Liver (tissue), 9 donors: Measurements from ENCODE around the gene ITGA8. TPM values are rescaled to one million over a fixed set of nuclear protein-coding genes. Genes with fewer than 3 reads are reported as not detected.

ENCODE experiments used
- DNase-seq: peaks from one replicate; pipeline ENCODE4 v3.0.0-alpha.2; 2017; ENCODE audit warnings: low spot score
- H3K27ac ChIP-seq, 2 donors: one replicate each; pipeline ENCODE4 v1.7.0; 2013; ENCODE audit warnings: inconsistent platforms in 2 of 2, low read length in 2 of 2, control low read depth in 1 of 2, low read depth in 1 of 2, mild to moderate bottlenecking in 1 of 2
- H3K27me3 ChIP-seq, 4 donors: one replicate each; pipeline versions ENCODE4 v1.6.1 to v1.7.0; 2013; ENCODE audit warnings: low read length in 3 of 4, inconsistent platforms in 1 of 4, mild to moderate bottlenecking in 1 of 4, moderate library complexity in 1 of 4; ENCODE audit not compliant: control insufficient read depth in 4 of 4, insufficient read depth in 4 of 4
- H3K36me3 ChIP-seq, 4 donors: one replicate each; pipeline versions ENCODE4 v1.6.1 to v1.7.0; 2013; ENCODE audit warnings: low read length in 3 of 4, mild to moderate bottlenecking in 3 of 4, low read depth in 1 of 4, moderate library complexity in 1 of 4; ENCODE audit not compliant: control insufficient read depth in 4 of 4, insufficient read depth in 3 of 4
- H3K4me1 ChIP-seq, 4 donors: one replicate each; pipeline versions ENCODE4 v1.6.1 to v1.7.0; 2013; ENCODE audit warnings: low read length in 3 of 4, mild to moderate bottlenecking in 3 of 4, moderate library complexity in 1 of 4; ENCODE audit not compliant: control insufficient read depth in 4 of 4, insufficient read depth in 4 of 4
- H3K4me3 ChIP-seq, 3 donors: one replicate each; pipeline versions ENCODE4 v1.6.1 to v1.7.0; 2013; ENCODE audit warnings: low read length in 3 of 3, control low read depth in 1 of 3, low read depth in 1 of 3, mild to moderate bottlenecking in 1 of 3
- H3K9ac ChIP-seq, 2 donors: one replicate each; pipeline ENCODE4 v1.7.0; 2013; ENCODE audit warnings: low read length in 2 of 2, mild to moderate bottlenecking in 2 of 2, moderate library complexity in 2 of 2, control low read depth in 1 of 2, low read depth in 1 of 2
- H3K9me3 ChIP-seq, 4 donors: one replicate each; pipeline versions ENCODE4 v1.6.1 to v1.7.0; 2013; ENCODE audit warnings: low read length in 3 of 4; ENCODE audit not compliant: control insufficient read depth in 4 of 4
- ATF3 ChIP-seq: IDR thresholded peaks from 2 replicates; pipeline ENCODE4 v1.6.1; 2016; ENCODE audit warnings: antibody characterized with exemption
- EGR1 ChIP-seq, 2 donors: IDR thresholded peaks; 2 replicates each; pipeline ENCODE4 v1.6.1; 2016 to 2018; ENCODE audit warnings: antibody characterized with exemption in 2 of 2, low read depth in 2 of 2
- FOXA2 ChIP-seq: IDR thresholded peaks from 2 replicates; pipeline ENCODE4 v1.6.1; 2016; ENCODE audit warnings: antibody characterized with exemption
- HNF4A ChIP-seq, 2 donors: conservative IDR thresholded peaks; 2 replicates each; pipeline ENCODE4 v1.6.1; 2016; ENCODE audit warnings: antibody characterized with exemption in 2 of 2, mild to moderate bottlenecking in 2 of 2
- HNF4G ChIP-seq: IDR thresholded peaks from 2 replicates; pipeline ENCODE4 v1.6.1; 2016; ENCODE audit warnings: antibody characterized with exemption
- JUND ChIP-seq, 2 donors: IDR thresholded peaks; 2 replicates each; pipeline ENCODE4 v1.6.1; 2016; ENCODE audit warnings: antibody characterized with exemption in 2 of 2
- NR2F2 ChIP-seq: IDR thresholded peaks from 2 replicates; pipeline ENCODE4 v1.6.1; 2016; ENCODE audit warnings: antibody characterized with exemption
- RAD21 ChIP-seq, 2 donors: IDR thresholded peaks; 2 replicates each; pipeline ENCODE4 v1.6.1; 2016; ENCODE audit warnings: antibody characterized with exemption in 2 of 2, mild to moderate bottlenecking in 2 of 2
- RXRA ChIP-seq, 2 donors: IDR thresholded peaks; 2 replicates each; pipeline ENCODE4 v1.6.1; 2017 to 2018; ENCODE audit warnings: antibody characterized with exemption in 2 of 2, mild to moderate bottlenecking in 1 of 2
- SP1 ChIP-seq: IDR thresholded peaks from 2 replicates; pipeline ENCODE4 v1.6.1; 2018; ENCODE audit warnings: antibody characterized with exemption, mild to moderate bottlenecking
- YY1 ChIP-seq: IDR thresholded peaks from 2 replicates; pipeline ENCODE4 v1.6.1; 2016; ENCODE audit warnings: antibody characterized with exemption, mild to moderate bottlenecking
- WGBS: extraction: QIAGEN DNeasy Blood & Tissue Kit; methylation state at CpG from one replicate; pipeline ENCODE4 v1.1.7; 2013; 5-methylcytosine and 5-hydroxymethylcytosine counted together
- polyA plus RNA-seq, 2 donors: library from polyadenylated mRNA; stranded (reverse) in 1 of 2; unstranded in 1 of 2; fragments of 200-250 nt in 1 of 2; fragments of >200 nt in 1 of 2; fragmentation: Nextera tagmentation in 1 of 2; extraction: Ambion mirVana in 1 of 2; gene quantifications; one replicate each; pipeline versions ENCODE4 v1.2.1 to v1.2.3, GENCODE V29; 2013 to 2015
- total RNA-seq, 2 donors: library from RNA; depleted of rRNA; stranded (reverse); fragments of >200 nt; gene quantifications; one replicate each; pipeline ENCODE4 v1.2.3, GENCODE V29; 2014
- TF ChIP-seq, protein P1 (sequence below): fragments of 150-350 bp; IDR thresholded peaks from 2 replicates; pipeline ENCODE4 v1.5.1; 2017; ENCODE audit warnings: improper control_type of control experiment, low read depth, low read length; ENCODE audit not compliant: missing input control
- TF ChIP-seq, protein P2 (sequence below): IDR thresholded peaks from 2 replicates; pipeline ENCODE4 v1.6.1; 2016; ENCODE audit warnings: antibody characterized with exemption
- TF ChIP-seq, protein P3 (sequence below): IDR thresholded peaks from 2 replicates; pipeline ENCODE4 v1.6.1; 2016; ENCODE audit warnings: antibody characterized with exemption
- TF ChIP-seq, protein P4 (sequence below): IDR thresholded peaks from 2 replicates; pipeline ENCODE4 v1.6.1; 2016; ENCODE audit warnings: antibody characterized with exemption, mild to moderate bottlenecking
- donor health status: healthy.
- donor health status: healthy.
- donor health status: healthy.
- donor health status: healthy.
- donor health status: healthy.

The ITGA8 gene
- total and polyA plus RNA-seq, 4 donors, result 0.06 to 1.0 (median 0.60) TPM

GRCh38 chr10:15725603-15726002, 5.9 kb upstream of the ITGA8 start:
- Histone ChIP-seq H3K4me3 (no peak overlapping the region), H3K9ac (no peak overlapping the region), H3K27me3 (peaks cover 0 to 4% (median 0%) of the 10 kb centered on the region in 4 donors), H3K4me1 (no peaks in the 10 kb centered on the region), H3K9me3 (peaks cover 0 to 1% (median 0%) of the 10 kb centered on the region in 4 donors), H3K27ac (no peak overlapping the region), H3K36me3 (no peaks in the 10 kb centered on the region)
- WGBS, result 13% methylated on average over 2 of the region's 2 CpGs
- no peak for DNase-seq
- no peak for TF ChIP-seq EGR1 (IDR thresholded peaks at IDR 0.05; ENCODE audit: low read depth in 2 of 2)
- TF ChIP-seq, protein P1, sequence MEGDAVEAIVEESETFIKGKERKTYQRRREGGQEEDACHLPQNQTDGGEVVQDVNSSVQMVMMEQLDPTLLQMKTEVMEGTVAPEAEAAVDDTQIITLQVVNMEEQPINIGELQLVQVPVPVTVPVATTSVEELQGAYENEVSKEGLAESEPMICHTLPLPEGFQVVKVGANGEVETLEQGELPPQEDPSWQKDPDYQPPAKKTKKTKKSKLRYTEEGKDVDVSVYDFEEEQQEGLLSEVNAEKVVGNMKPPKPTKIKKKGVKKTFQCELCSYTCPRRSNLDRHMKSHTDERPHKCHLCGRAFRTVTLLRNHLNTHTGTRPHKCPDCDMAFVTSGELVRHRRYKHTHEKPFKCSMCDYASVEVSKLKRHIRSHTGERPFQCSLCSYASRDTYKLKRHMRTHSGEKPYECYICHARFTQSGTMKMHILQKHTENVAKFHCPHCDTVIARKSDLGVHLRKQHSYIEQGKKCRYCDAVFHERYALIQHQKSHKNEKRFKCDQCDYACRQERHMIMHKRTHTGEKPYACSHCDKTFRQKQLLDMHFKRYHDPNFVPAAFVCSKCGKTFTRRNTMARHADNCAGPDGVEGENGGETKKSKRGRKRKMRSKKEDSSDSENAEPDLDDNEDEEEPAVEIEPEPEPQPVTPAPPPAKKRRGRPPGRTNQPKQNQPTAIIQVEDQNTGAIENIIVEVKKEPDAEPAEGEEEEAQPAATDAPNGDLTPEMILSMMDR, result peak; percentile 46
- no peak for TF ChIP-seq ATF3
- TF ChIP-seq, protein P2, sequence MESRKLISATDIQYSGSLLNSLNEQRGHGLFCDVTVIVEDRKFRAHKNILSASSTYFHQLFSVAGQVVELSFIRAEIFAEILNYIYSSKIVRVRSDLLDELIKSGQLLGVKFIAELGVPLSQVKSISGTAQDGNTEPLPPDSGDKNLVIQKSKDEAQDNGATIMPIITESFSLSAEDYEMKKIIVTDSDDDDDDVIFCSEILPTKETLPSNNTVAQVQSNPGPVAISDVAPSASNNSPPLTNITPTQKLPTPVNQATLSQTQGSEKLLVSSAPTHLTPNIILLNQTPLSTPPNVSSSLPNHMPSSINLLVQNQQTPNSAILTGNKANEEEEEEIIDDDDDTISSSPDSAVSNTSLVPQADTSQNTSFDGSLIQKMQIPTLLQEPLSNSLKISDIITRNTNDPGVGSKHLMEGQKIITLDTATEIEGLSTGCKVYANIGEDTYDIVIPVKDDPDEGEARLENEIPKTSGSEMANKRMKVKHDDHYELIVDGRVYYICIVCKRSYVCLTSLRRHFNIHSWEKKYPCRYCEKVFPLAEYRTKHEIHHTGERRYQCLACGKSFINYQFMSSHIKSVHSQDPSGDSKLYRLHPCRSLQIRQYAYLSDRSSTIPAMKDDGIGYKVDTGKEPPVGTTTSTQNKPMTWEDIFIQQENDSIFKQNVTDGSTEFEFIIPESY, result no peak
- TF ChIP-seq NR2F2, result no peak
- TF ChIP-seq, protein P3, sequence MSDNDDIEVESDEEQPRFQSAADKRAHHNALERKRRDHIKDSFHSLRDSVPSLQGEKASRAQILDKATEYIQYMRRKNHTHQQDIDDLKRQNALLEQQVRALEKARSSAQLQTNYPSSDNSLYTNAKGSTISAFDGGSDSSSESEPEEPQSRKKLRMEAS, result no peak
- peak; percentile 76 to 80 for TF ChIP-seq RAD21 (IDR thresholded peaks at IDR 0.05)

- Histone ChIP-seq H3K36me3 (no peaks in the 10 kb centered on the region), H3K4me3 (no peak overlapping the region), H3K27ac (no peak overlapping the region), H3K27me3 (peaks cover 0 to 4% (median 2%) of the 10 kb centered on the region in 4 donors), H3K9me3 (no peaks in the 10 kb centered on the region), H3K4me1 (no peaks in the 10 kb centered on the region), H3K9ac (no peak overlapping the region)
- DNase-seq, result no peak
- WGBS, result 71% methylated on average over 2 of the region's 2 CpGs
- TF ChIP-seq RAD21 (IDR thresholded peaks at IDR 0.05), result no peak
- TF ChIP-seq JUND (IDR thresholded peaks at IDR 0.05), result no peak
- no peak for TF ChIP-seq FOXA2
- TF ChIP-seq HNF4A (conservative IDR thresholded peaks at IDR 0.05), result no peak
- TF ChIP-seq, protein P4, sequence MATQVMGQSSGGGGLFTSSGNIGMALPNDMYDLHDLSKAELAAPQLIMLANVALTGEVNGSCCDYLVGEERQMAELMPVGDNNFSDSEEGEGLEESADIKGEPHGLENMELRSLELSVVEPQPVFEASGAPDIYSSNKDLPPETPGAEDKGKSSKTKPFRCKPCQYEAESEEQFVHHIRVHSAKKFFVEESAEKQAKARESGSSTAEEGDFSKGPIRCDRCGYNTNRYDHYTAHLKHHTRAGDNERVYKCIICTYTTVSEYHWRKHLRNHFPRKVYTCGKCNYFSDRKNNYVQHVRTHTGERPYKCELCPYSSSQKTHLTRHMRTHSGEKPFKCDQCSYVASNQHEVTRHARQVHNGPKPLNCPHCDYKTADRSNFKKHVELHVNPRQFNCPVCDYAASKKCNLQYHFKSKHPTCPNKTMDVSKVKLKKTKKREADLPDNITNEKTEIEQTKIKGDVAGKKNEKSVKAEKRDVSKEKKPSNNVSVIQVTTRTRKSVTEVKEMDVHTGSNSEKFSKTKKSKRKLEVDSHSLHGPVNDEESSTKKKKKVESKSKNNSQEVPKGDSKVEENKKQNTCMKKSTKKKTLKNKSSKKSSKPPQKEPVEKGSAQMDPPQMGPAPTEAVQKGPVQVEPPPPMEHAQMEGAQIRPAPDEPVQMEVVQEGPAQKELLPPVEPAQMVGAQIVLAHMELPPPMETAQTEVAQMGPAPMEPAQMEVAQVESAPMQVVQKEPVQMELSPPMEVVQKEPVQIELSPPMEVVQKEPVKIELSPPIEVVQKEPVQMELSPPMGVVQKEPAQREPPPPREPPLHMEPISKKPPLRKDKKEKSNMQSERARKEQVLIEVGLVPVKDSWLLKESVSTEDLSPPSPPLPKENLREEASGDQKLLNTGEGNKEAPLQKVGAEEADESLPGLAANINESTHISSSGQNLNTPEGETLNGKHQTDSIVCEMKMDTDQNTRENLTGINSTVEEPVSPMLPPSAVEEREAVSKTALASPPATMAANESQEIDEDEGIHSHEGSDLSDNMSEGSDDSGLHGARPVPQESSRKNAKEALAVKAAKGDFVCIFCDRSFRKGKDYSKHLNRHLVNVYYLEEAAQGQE, result no peak
- no peak for TF ChIP-seq RXRA (IDR thresholded peaks at IDR 0.05)
- no peak for TF ChIP-seq HNF4G
- TF ChIP-seq, protein P2, result no peak
- TF ChIP-seq, protein P3, result no peak
- TF ChIP-seq SP1, result no peak
- no peak for TF ChIP-seq YY1
- TF ChIP-seq EGR1 (IDR thresholded peaks at IDR 0.05; ENCODE audit: low read depth in 2 of 2), result no peak
- TF ChIP-seq ATF3, result no peak
Measured at GRCh38 chr10:15724683-15725082, 5.0 kb upstream of the ITGA8 start.
